ENCODE data around the gene SMAP1.
A peak's percentile ranks its signal among the peaks of the same experiment; 100 is the strongest.

Gene SMAP1

GRCh38 chr6:70673601-70674000, 5.9 kb downstream of the SMAP1 start:
- in situ Hi-C loops (cut with HindIII; ENCODE audit: low pct_ligation_motif_present, low pct_unique_long_range_greater_than_20kb, low sequenced_read_pairs): no loop called here

GRCh38 chr6:70675822-70676221, 8.1 kb downstream of the SMAP1 start:
- in situ Hi-C loops (cut with HindIII; ENCODE audit: low pct_ligation_motif_present, low pct_unique_long_range_greater_than_20kb, low sequenced_read_pairs): no loop called here
- no peak for DNase-seq

More at GRCh38 chr6:70673601-70674000, 5.9 kb downstream of the SMAP1 start:
- DNase-seq: peak; percentile 42

GRCh38 chr6:70676821-70677220, 9.1 kb downstream of the SMAP1 start:
- DNase-seq: no peak
- in situ Hi-C loops (cut with HindIII; ENCODE audit: low pct_ligation_motif_present, low pct_unique_long_range_greater_than_20kb, low sequenced_read_pairs): no loop called here

- DNase-seq: no peak
- in situ Hi-C loops (cut with HindIII; ENCODE audit: low pct_ligation_motif_present, low pct_unique_long_range_greater_than_20kb, low sequenced_read_pairs): no loop called here
Observed at GRCh38 chr6:70680396-70680795, 12.7 kb downstream of the SMAP1 start.

- no peak for DNase-seq
- in situ Hi-C loops (cut with HindIII; ENCODE audit: low pct_ligation_motif_present, low pct_unique_long_range_greater_than_20kb, low sequenced_read_pairs): no loop called here
Observed at GRCh38 chr6:70684794-70685493, 17.3 kb downstream of the SMAP1 start.

- in situ Hi-C loops (cut with HindIII; ENCODE audit: low pct_ligation_motif_present, low pct_unique_long_range_greater_than_20kb, low sequenced_read_pairs): no loop called here
- DNase-seq: no peak
Observed at GRCh38 chr6:70685494-70686180, 18.0 kb downstream of the SMAP1 start.

GRCh38 chr6:70686548-70687133, 19.0 kb downstream of the SMAP1 start:
- in situ Hi-C loops (cut with HindIII; ENCODE audit: low pct_ligation_motif_present, low pct_unique_long_range_greater_than_20kb, low sequenced_read_pairs): no loop called here
- DNase-seq: peak; percentile 55

GRCh38 chr6:70693887-70694286, 26.2 kb downstream of the SMAP1 start:
- in situ Hi-C loops (cut with HindIII; ENCODE audit: low pct_ligation_motif_present, low pct_unique_long_range_greater_than_20kb, low sequenced_read_pairs): no loop called here
- DNase-seq: no peak

GRCh38 chr6:70694371-70694770, 26.7 kb downstream of the SMAP1 start:
- DNase-seq: no peak
- in situ Hi-C loops (cut with HindIII; ENCODE audit: low pct_ligation_motif_present, low pct_unique_long_range_greater_than_20kb, low sequenced_read_pairs): no loop called here

GRCh38 chr6:70700922-70701876, 33.5 kb downstream of the SMAP1 start:
- in situ Hi-C loops (cut with HindIII; ENCODE audit: low pct_ligation_motif_present, low pct_unique_long_range_greater_than_20kb, low sequenced_read_pairs): no loop called here
- DNase-seq: no peak

GRCh38 chr6:70705772-70706171, 38.1 kb downstream of the SMAP1 start:
- in situ Hi-C loops (cut with HindIII; ENCODE audit: low pct_ligation_motif_present, low pct_unique_long_range_greater_than_20kb, low sequenced_read_pairs): no loop called here

GRCh38 chr6:70706491-70707123, 38.9 kb downstream of the SMAP1 start:
- in situ Hi-C loops (cut with HindIII; ENCODE audit: low pct_ligation_motif_present, low pct_unique_long_range_greater_than_20kb, low sequenced_read_pairs): no loop called here
- peak; percentile 47 for DNase-seq

More at GRCh38 chr6:70705772-70706171, 38.1 kb downstream of the SMAP1 start:
- DNase-seq: no peak

GRCh38 chr6:70707893-70708292, 40.2 kb downstream of the SMAP1 start:
- DNase-seq: no peak
- in situ Hi-C loops (cut with HindIII; ENCODE audit: low pct_ligation_motif_present, low pct_unique_long_range_greater_than_20kb, low sequenced_read_pairs): no loop called here

GRCh38 chr6:70708448-70708847, 40.8 kb downstream of the SMAP1 start:
- in situ Hi-C loops (cut with HindIII; ENCODE audit: low pct_ligation_motif_present, low pct_unique_long_range_greater_than_20kb, low sequenced_read_pairs): no loop called here
- DNase-seq: no peak

- in situ Hi-C loops (cut with HindIII; ENCODE audit: low pct_ligation_motif_present, low pct_unique_long_range_greater_than_20kb, low sequenced_read_pairs): no loop called here
- peak; percentile 18 for DNase-seq
Observed at GRCh38 chr6:70709826-70710225, 42.1 kb downstream of the SMAP1 start.

- no peak for DNase-seq
- in situ Hi-C loops (cut with HindIII; ENCODE audit: low pct_ligation_motif_present, low pct_unique_long_range_greater_than_20kb, low sequenced_read_pairs): no loop called here
Observed at GRCh38 chr6:70714716-70715257, 47.1 kb downstream of the SMAP1 start.

- DNase-seq: no peak
- in situ Hi-C loops (cut with HindIII; ENCODE audit: low pct_ligation_motif_present, low pct_unique_long_range_greater_than_20kb, low sequenced_read_pairs): no loop called here
Observed at GRCh38 chr6:70717038-70717801, 49.5 kb downstream of the SMAP1 start.
